Tibial nerve (tissue), 4 donors: ENCODE results near the gene ACAD10. TPM values are rescaled to one million over a fixed set of nuclear protein-coding genes. Genes with fewer than 3 reads are reported as not detected.
"Not testable (repeated sequence)": the region's sequence is repeated elsewhere in the genome, so short reads cannot be mapped to it uniquely, and the experiment has no call there.

Experiments
- DNase-seq, 2 donors: peaks; one replicate each; pipeline ENCODE4 v3.0.0-alpha.2; 2019; ENCODE audit warnings: low spot score in 2 of 2
- H3K27ac ChIP-seq, 4 donors: fragments of 200-600 bp; sonication (generic) in 3 of 4; one replicate each; pipeline ENCODE4 v1.5.1; 2017 to 2019; ENCODE audit warnings: mild to moderate bottlenecking in 1 of 4
- H3K27me3 ChIP-seq, 2 donors: fragments of 200-600 bp; sonication (generic) in 1 of 2; one replicate each; pipeline versions ENCODE4 v1.5.1 to v1.6.0; 2017 to 2019
- H3K36me3 ChIP-seq, 3 donors: fragments of 200-600 bp; sonication (generic); one replicate each; pipeline ENCODE4 v1.5.1; 2018 to 2019
- H3K4me1 ChIP-seq, 4 donors: fragments of 200-600 bp; sonication (generic) in 3 of 4; one replicate each; pipeline ENCODE4 v1.5.1; 2017 to 2019
- H3K4me3 ChIP-seq, 4 donors: fragments of 200-600 bp; sonication (generic) in 3 of 4; one replicate each; pipeline ENCODE4 v1.5.1; 2017 to 2019; ENCODE audit warnings: mild to moderate bottlenecking in 1 of 4, moderate library complexity in 1 of 4
- H3K9me3 ChIP-seq, 4 donors: fragments of 200-600 bp; sonication (generic) in 3 of 4; one replicate each; pipeline ENCODE4 v1.5.1; 2017 to 2019
- CTCF ChIP-seq, 5 experiments: fragments of 200-600 bp in 3 of 5; fragments of 450-650 bp in 2 of 5; sonication (generic) in 3 of 5; IDR thresholded peaks; one replicate each; pipeline ENCODE4 v1.5.1; 2016 to 2019; ENCODE audit warnings: antibody characterized with exemption in 5 of 5, mild to moderate bottlenecking in 3 of 5, moderate library complexity in 2 of 5
- EP300 ChIP-seq, 2 donors: sonication (generic); formaldehyde crosslinking; IDR thresholded peaks; one replicate each; pipeline ENCODE4 v1.6.1; 2017; ENCODE audit warnings: antibody characterized with exemption in 2 of 2, mild to moderate bottlenecking in 1 of 2
- POLR2A ChIP-seq, 2 donors: fragments of 450-650 bp; IDR thresholded peaks; one replicate each; pipeline ENCODE4 v1.6.1; 2017; ENCODE audit warnings: antibody characterized with exemption in 2 of 2, mild to moderate bottlenecking in 2 of 2, moderate library complexity in 2 of 2
- WGBS, 2 donors: methylation state at CpG; one replicate each; pipeline ENCODE4 v1.1.5; 2018; 5-methylcytosine and 5-hydroxymethylcytosine counted together
- total RNA-seq, 4 donors: library from RNA; depleted of rRNA; stranded (reverse); fragments of >200 nt; gene quantifications; one replicate each; pipeline ENCODE4 v1.1.0, GENCODE V29; 2016

The ACAD10 gene
- total RNA-seq, 4 donors from 2014 or later: 20.3 to 41.4 (median 21.4) TPM

GRCh38 chr12:111761706-111762105 lies 75.9 kb downstream of the ACAD10 start:
- Histone ChIP-seq H3K36me3 (peaks cover 0 to 20% (median 0%) of the 10 kb centered on the region in 3 donors), H3K27ac (no peak overlapping the region), H3K9me3 (no peaks in the 10 kb centered on the region), H3K4me1 (peaks cover 0 to 11% (median 5%) of the 10 kb centered on the region in 4 donors), H3K27me3 (no peaks in the 10 kb centered on the region), H3K4me3 (no peak overlapping the region)
- no peak for DNase-seq
- no peak for TF ChIP-seq CTCF (IDR thresholded peaks at IDR 0.05)
- 38 to 50% methylated on average over 3 of the region's 3 CpGs for WGBS, 2 donors

GRCh38 chr12:111763552-111763951 lies 77.7 kb downstream of the ACAD10 start:
- H3K4me1 ChIP-seq: peaks cover 0 to 18% (median 11%) of the 10 kb centered on the region in 4 donors
- whole genome bisulfite sequencing, 2 donors: 50% methylated on average over 10 of the region's 10 CpGs
- not testable (repeated sequence) for DNase-seq, H3K27me3 ChIP-seq, H3K27ac ChIP-seq, H3K4me3 ChIP-seq, H3K36me3 ChIP-seq, H3K9me3 ChIP-seq

- Histone ChIP-seq H3K9me3 (no peaks in the 10 kb centered on the region), H3K27me3 (no peaks in the 10 kb centered on the region), H3K36me3 (no peaks in the 10 kb centered on the region), H3K4me3 (no peak overlapping the region), H3K4me1 (peaks cover 0 to 25% (median 15%) of the 10 kb centered on the region in 4 donors), H3K27ac (no peak overlapping the region)
- WGBS, 2 donors: 58 to 59% methylated on average over 6 of the region's 6 CpGs
- no peak for DNase-seq
- no peak for TF ChIP-seq CTCF (IDR thresholded peaks at IDR 0.05)
- TF ChIP-seq EP300 (IDR thresholded peaks at IDR 0.05): no peak
- TF ChIP-seq POLR2A (IDR thresholded peaks at IDR 0.05): no peak
Measured at GRCh38 chr12:111764120-111764821, 78.4 kb downstream of the ACAD10 start.

GRCh38 chr12:111766608-111767361 lies 80.9 kb downstream of the ACAD10 start, which contains the start of gene ALDH2:
ALDH2 (plus strand) TSS chr12:111766933; CDS start chr12:111766983, 50 bp downstream.
- TF ChIP-seq POLR2A (IDR thresholded peaks at IDR 0.05) (peak; percentile 48 to 84), EP300 (IDR thresholded peaks at IDR 0.05) (peak in 1 of 2 donors; percentile 80), CTCF (IDR thresholded peaks at IDR 0.05) (peak in 2 of 5 experiments; percentile 12 to 30)
- H3K27me3 ChIP-seq: no peaks in the 10 kb centered on the region
- H3K4me3 ChIP-seq: peak within 1 kb of the TSS; percentile 65 to 88 (median 80)
- peak; percentile 70 to 74 for DNase-seq
- H3K4me1 ChIP-seq: peaks cover 0 to 35% (median 16%) of the 10 kb centered on the region in 4 donors
- WGBS, 2 donors: 2% methylated on average over 50 to 58 of the region's 73 CpGs
- H3K36me3 ChIP-seq: peaks cover 0 to 6% (median 0%) of the 10 kb centered on the region in 3 donors
- no peaks in the 10 kb centered on the region for H3K9me3 ChIP-seq
- H3K27ac ChIP-seq: peak within 1 kb of the TSS; percentile 60 to 91 (median 88)

GRCh38 chr12:111767362-111768158 lies 81.7 kb downstream of the ACAD10 start:
- Histone ChIP-seq H3K9me3 (no peaks in the 10 kb centered on the region), H3K36me3 (peaks cover 0 to 6% (median 0%) of the 10 kb centered on the region in 3 donors), H3K4me1 (peaks cover 0 to 38% (median 16%) of the 10 kb centered on the region in 4 donors), H3K27ac (peak overlapping the region; percentile 60 to 91 (median 88)), H3K27me3 (no peaks in the 10 kb centered on the region), H3K4me3 (peak overlapping the region; percentile 65 to 88 (median 80))
- TF ChIP-seq POLR2A (IDR thresholded peaks at IDR 0.05) (no peak), CTCF (IDR thresholded peaks at IDR 0.05) (no peak), EP300 (IDR thresholded peaks at IDR 0.05) (no peak)
- no peak for DNase-seq
- WGBS, 2 donors: 9 to 10% methylated on average over 18 of the region's 18 CpGs
